ENCODE results near the gene PANK4.

Gene PANK4

GRCh38 chr1:2493691-2494322 lies 32.6 kb downstream of the PANK4 start:
- no peaks in the 10 kb centered on the region for H3K36me3 ChIP-seq (ENCODE audit: control insufficient read depth, insufficient read depth, low read length)
- H3K9me3 ChIP-seq (ENCODE audit: control insufficient read depth, low read length), result no peaks in the 10 kb centered on the region
- H3K9ac ChIP-seq, result no peak overlapping the region
- no peaks in the 10 kb centered on the region for H3K4me1 ChIP-seq
- no peak overlapping the region for H2AFZ ChIP-seq
- no peak overlapping the region for H3K4me3 ChIP-seq (ENCODE audit: low read depth, low read length)
- no peaks in the 10 kb centered on the region for H3K79me2 ChIP-seq
- H3K27ac ChIP-seq, result no peak overlapping the region
- no peak overlapping the region for H3K4me2 ChIP-seq (ENCODE audit: low read length)
- no peak for TF ChIP-seq CTCF (IDR thresholded peaks at IDR 0.05)
- no peaks in the 10 kb centered on the region for H3K27me3 ChIP-seq (ENCODE audit: control insufficient read depth, insufficient read depth, low read length)

GRCh38 chr1:2493218-2493617 lies 33.2 kb downstream of the PANK4 start:
- H3K4me1 ChIP-seq, result no peaks in the 10 kb centered on the region
- no peak overlapping the region for H3K9ac ChIP-seq
- no peak overlapping the region for H3K27ac ChIP-seq

GRCh38 chr1:2492091-2492490 lies 34.3 kb downstream of the PANK4 start:
- Histone ChIP-seq H3K27ac (no peak overlapping the region), H3K4me3 (ENCODE audit: low read depth, low read length) (no peak overlapping the region), H3K27me3 (ENCODE audit: control insufficient read depth, insufficient read depth, low read length) (no peaks in the 10 kb centered on the region), H3K9me3 (ENCODE audit: control insufficient read depth, low read length) (no peaks in the 10 kb centered on the region), H3K79me2 (no peaks in the 10 kb centered on the region), H2AFZ (no peak overlapping the region), H3K36me3 (ENCODE audit: control insufficient read depth, insufficient read depth, low read length) (no peaks in the 10 kb centered on the region), H3K4me1 (no peaks in the 10 kb centered on the region), H3K9ac (no peak overlapping the region), H3K4me2 (ENCODE audit: low read length) (no peak overlapping the region)
- TF ChIP-seq CTCF (IDR thresholded peaks at IDR 0.05), result no peak

More at GRCh38 chr1:2493218-2493617, 33.2 kb downstream of the PANK4 start:
- no peak overlapping the region for H3K4me2 ChIP-seq (ENCODE audit: low read length)
- TF ChIP-seq CTCF (IDR thresholded peaks at IDR 0.05), result no peak
- H3K9me3 ChIP-seq (ENCODE audit: control insufficient read depth, low read length), result no peaks in the 10 kb centered on the region
- H3K79me2 ChIP-seq, result no peaks in the 10 kb centered on the region
- H3K4me3 ChIP-seq (ENCODE audit: low read depth, low read length), result no peak overlapping the region
- no peaks in the 10 kb centered on the region for H3K27me3 ChIP-seq (ENCODE audit: control insufficient read depth, insufficient read depth, low read length)
- H3K36me3 ChIP-seq (ENCODE audit: control insufficient read depth, insufficient read depth, low read length), result no peaks in the 10 kb centered on the region
- no peak overlapping the region for H2AFZ ChIP-seq

GRCh38 chr1:2489615-2490014 lies 36.8 kb downstream of the PANK4 start:
- Histone ChIP-seq H3K4me3 (ENCODE audit: low read depth, low read length) (no peak overlapping the region), H3K79me2 (no peaks in the 10 kb centered on the region), H3K27me3 (ENCODE audit: control insufficient read depth, insufficient read depth, low read length) (no peaks in the 10 kb centered on the region), H3K9me3 (ENCODE audit: control insufficient read depth, low read length) (no peaks in the 10 kb centered on the region), H3K36me3 (ENCODE audit: control insufficient read depth, insufficient read depth, low read length) (no peaks in the 10 kb centered on the region), H3K27ac (no peak overlapping the region), H3K4me1 (no peaks in the 10 kb centered on the region), H2AFZ (no peak overlapping the region), H3K4me2 (ENCODE audit: low read length) (no peak overlapping the region), H3K9ac (no peak overlapping the region)
- no peak for TF ChIP-seq CTCF (IDR thresholded peaks at IDR 0.05)

- Histone ChIP-seq H3K79me2 (no peaks in the 10 kb centered on the region), H3K27ac (no peak overlapping the region), H3K4me1 (no peaks in the 10 kb centered on the region), H3K9me3 (ENCODE audit: control insufficient read depth, low read length) (no peaks in the 10 kb centered on the region), H3K9ac (no peak overlapping the region), H3K36me3 (ENCODE audit: control insufficient read depth, insufficient read depth, low read length) (no peaks in the 10 kb centered on the region), H3K4me3 (ENCODE audit: low read depth, low read length) (no peak overlapping the region), H2AFZ (no peak overlapping the region), H3K4me2 (ENCODE audit: low read length) (no peak overlapping the region), H3K27me3 (ENCODE audit: control insufficient read depth, insufficient read depth, low read length) (no peaks in the 10 kb centered on the region)
- TF ChIP-seq CTCF (IDR thresholded peaks at IDR 0.05), result no peak
These were observed 37.7 kb downstream of the PANK4 start for GRCh38 chr1:2488688-2489087.
